ENCODE data around the gene RBM38. TPM values are rescaled to one million over a fixed set of nuclear protein-coding genes. Genes with fewer than 3 reads are reported as not detected.
A peak's percentile ranks its signal among the peaks of the same experiment; 100 is the strongest.

Gene RBM38
- total RNA-seq, 1 experiment from 2014 or later, result 50.0 TPM

DNA sequence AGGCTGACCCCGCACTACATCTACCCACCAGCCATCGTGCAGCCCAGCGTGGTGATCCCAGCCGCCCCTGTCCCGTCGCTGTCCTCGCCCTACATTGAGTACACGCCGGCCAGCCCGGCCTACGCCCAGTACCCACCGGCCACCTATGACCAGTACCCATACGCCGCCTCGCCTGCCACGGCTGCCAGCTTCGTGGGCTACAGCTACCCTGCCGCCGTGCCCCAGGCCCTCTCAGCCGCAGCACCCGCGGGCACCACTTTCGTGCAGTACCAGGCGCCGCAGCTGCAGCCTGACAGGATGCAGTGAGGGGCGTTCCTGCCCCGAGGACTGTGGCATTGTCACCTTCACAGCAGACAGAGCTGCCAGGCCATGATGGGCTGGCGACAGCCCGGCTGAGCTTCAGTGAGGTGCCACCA, 16.4 kb downstream of the RBM38 start:
- H3K36me3 ChIP-seq, result peaks cover 34% of the 10 kb centered on the region
- H3K27me3 ChIP-seq, result no peaks in the 10 kb centered on the region
- no peaks in the 10 kb centered on the region for H3K9me3 ChIP-seq
- DNase-seq, result no peak
- no peak overlapping the region for H3K4me3 ChIP-seq

DNA sequence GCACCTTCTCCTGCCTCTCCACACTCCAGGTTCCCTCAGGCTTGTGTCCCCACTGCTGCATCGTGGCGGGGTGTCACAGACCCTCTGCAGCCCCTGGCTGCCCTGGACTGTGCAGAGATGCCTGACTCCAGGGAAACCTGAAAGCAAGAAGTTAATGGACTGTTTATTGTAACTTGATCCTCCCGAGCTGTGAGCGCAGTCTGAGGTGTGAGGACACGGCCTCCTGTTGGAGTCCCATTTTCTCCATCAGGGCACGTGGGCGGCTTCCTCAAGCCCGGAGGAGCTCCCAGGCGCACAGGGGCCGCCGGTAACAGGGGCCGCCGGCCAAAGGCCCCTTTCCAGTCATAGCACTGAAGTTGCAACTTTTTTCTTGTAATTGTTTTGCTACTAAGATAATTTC, 16.9 kb downstream of the RBM38 start:
- Histone ChIP-seq H3K9me3 (no peaks in the 10 kb centered on the region), H3K36me3 (peaks cover 30% of the 10 kb centered on the region), H3K4me3 (no peak overlapping the region), H3K27me3 (no peaks in the 10 kb centered on the region)
- no peak for DNase-seq

DNA sequence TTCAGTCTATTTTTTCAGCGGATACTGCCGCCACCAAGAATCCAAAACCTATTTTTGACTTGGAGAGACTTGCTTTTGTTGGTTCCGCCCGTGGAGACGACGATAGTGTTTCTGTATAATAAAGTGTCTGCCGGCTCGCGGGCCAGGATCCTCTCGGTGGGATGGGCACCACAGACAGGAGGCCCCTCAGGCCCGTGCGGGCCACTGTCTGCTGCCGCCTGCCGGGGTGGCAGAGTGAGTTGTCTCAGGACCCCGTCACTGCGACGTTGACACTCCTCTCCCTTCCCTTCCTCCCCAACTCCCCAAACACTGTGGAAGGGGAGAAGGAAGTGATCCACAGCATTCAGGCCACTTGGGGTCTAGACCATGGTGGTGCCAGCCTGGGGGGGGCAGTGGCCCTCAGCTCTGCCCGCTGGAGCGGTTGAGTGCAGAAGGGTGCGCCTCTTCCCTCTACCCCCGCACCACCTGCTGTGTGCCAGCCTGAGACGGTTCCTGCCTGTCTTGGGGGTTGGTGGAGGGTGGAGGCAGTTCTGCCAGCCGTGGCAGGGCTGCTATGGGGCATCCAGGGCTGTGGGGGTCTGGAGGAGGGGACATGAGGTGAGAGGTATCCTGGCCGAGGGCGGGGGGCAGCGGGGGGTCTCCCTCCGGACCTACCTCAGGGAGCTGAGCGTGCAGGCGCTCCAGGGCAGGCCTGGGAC, 17.5 kb downstream of the RBM38 start:
- Histone ChIP-seq H3K27me3 (no peaks in the 10 kb centered on the region), H3K36me3 (peaks cover 28% of the 10 kb centered on the region), H3K9me3 (no peaks in the 10 kb centered on the region), H3K4me3 (no peak overlapping the region)
- no peak for DNase-seq

DNA sequence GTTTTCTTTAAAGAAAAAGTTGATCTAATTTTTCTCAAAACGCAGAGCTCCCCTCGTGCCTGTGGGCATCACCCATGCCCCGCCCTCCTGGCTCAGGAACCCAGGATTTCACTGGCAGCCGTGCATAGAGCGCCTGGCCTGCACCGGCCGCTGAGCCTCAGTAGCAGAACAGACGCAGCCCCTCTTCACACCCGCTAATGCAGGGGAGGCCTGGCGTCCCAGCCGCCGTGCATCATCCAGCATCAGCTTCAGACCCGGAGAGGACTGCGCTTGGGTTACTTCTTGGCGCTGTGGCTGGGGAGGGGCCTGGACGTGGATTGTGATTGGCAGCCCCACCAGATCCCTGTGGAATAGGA, 18.1 kb downstream of the RBM38 start:
- H3K27me3 ChIP-seq, result no peaks in the 10 kb centered on the region
- H3K36me3 ChIP-seq, result peaks cover 25% of the 10 kb centered on the region
- H3K4me3 ChIP-seq, result no peak overlapping the region
- DNase-seq, result no peak
- H3K9me3 ChIP-seq, result no peaks in the 10 kb centered on the region

DNA sequence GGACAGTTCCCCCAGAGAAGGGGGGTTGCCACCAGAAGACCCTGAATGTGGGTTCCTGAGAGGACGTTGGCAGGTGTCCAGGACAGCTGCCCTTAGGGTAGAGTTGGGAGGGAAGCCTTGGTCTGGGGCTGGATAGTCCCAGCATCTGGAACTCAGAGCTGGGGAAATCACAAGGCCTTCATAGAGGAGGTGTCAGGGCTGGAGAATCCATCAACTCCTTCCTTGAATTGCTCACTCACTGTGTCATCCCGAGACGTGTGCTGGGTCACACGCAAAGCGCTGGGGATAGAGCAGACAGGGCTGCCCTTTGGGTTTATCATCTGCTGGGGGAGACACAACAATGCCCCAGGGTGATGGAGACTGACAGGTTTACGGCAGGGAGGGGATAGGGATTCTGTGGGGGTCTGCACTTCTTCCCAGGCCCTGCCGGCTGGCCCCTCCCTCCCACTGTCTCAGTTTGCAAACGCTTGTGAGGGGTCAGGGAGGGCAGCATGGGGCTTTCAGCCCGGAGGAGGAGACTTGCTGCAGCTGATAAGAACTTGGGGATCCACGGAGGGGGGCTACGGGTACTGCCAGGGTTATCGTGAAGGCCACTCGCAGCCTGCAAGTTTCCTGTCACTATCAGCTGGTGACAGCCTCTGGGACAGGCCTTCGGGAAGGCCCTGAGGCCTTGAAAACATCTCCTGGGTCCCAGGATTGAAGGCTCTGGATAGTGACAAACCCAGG, 18.6 kb downstream of the RBM38 start:
- Histone ChIP-seq H3K4me3 (no peak overlapping the region), H3K27me3 (no peaks in the 10 kb centered on the region)

DNA sequence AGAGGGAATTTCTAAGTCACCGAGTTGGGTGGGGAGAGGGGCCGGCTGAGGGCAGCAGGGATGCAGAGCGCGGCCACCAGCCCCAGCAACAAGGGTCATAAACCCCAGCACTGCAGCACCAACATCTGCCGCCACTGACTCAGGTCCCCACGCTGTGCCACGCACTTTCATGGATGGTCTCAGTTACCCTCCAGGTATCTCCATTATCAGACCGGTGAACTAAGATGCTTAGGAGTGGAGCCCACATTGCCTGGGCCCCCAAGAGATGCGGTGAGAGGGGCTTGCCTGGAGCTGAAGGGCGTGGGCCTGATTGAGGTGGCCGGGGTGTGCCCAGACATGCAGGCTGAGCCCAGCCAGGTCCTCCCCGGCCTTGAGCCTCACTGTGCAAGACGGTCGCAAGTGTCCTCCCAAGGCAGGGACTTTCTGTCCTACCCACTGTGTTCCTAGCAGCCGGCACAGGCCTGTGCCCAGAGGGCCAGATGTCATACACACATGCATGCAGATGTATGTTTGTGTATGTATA, 19.3 kb downstream of the RBM38 start:
- Histone ChIP-seq H3K27me3 (no peaks in the 10 kb centered on the region), H3K36me3 (peaks cover 21% of the 10 kb centered on the region), H3K4me3 (no peak overlapping the region), H3K9me3 (no peaks in the 10 kb centered on the region)
- no peak for DNase-seq

More for the DNA sequence above, 18.6 kb downstream of the RBM38 start:
- Histone ChIP-seq H3K36me3 (peaks cover 21% of the 10 kb centered on the region), H3K9me3 (no peaks in the 10 kb centered on the region)
- no peak for DNase-seq

DNA sequence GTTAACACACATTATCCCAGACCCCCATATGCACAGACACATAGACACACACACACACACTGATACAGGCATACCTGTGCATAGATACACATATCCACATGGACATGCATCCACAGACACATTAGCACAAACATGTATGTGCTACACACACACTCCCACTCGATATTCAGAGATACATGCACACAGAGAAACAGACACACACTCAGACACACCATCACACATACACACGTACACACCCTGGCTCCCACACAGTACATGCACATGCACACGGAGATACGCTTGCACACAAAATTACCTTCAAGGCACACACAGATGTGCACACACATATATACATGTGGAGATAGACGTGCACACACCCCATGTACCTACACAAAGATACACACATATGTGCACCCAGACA, 19.7 kb downstream of the RBM38 start:
- H3K4me3 ChIP-seq, result no peak overlapping the region
- DNase-seq, result no peak
- H3K27me3 ChIP-seq, result no peaks in the 10 kb centered on the region
- H3K9me3 ChIP-seq, result no peaks in the 10 kb centered on the region
- peaks cover 19% of the 10 kb centered on the region for H3K36me3 ChIP-seq

DNA sequence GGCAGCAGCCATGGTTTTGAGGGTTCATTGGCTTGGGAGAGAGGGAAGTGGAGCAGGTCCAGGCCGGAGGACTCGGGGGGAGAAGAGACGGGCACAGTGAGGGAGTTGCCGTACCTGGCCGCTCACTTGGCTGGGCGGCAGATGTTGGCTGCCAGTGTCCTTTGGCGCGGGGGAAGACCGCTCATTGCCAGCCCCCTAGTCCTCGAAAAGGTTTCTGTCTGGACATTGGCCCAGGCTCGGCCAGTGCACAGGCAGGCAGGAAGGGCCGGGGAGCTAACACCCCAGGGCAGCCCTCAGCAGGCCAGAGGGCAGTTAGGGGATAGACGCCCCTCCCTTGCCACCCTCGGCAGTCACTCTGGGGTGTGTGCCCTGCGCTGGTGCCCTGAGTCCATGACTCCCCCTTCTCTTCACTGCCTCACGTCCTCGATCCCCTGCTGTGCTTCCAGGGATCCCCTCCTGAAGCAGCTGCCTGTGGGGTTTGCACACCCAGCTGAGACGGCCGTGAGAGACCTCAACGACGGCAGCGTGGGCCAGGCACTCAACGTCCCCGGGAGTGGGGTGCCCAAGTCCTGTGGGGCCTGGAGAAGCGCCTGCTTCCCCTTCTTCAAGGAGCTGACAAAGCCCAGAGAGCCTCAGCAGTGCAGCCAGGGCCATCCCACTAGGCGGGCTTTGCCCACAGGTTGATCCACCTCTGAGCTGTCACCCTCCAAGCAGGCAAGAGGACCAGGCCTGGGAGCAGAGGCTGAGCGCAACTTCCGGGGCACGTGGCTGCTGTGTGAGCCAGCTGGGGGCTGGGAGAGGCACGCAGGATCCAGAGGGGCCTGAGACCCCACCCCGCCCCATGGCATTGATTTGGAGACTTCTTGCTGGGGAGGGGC, 20.4 kb downstream of the RBM38 start:
- H3K36me3 ChIP-seq, result peaks cover 17% of the 10 kb centered on the region
- H3K27me3 ChIP-seq, result no peaks in the 10 kb centered on the region
- H3K4me3 ChIP-seq, result no peak overlapping the region
- H3K9me3 ChIP-seq, result no peaks in the 10 kb centered on the region
- no peak for DNase-seq

DNA sequence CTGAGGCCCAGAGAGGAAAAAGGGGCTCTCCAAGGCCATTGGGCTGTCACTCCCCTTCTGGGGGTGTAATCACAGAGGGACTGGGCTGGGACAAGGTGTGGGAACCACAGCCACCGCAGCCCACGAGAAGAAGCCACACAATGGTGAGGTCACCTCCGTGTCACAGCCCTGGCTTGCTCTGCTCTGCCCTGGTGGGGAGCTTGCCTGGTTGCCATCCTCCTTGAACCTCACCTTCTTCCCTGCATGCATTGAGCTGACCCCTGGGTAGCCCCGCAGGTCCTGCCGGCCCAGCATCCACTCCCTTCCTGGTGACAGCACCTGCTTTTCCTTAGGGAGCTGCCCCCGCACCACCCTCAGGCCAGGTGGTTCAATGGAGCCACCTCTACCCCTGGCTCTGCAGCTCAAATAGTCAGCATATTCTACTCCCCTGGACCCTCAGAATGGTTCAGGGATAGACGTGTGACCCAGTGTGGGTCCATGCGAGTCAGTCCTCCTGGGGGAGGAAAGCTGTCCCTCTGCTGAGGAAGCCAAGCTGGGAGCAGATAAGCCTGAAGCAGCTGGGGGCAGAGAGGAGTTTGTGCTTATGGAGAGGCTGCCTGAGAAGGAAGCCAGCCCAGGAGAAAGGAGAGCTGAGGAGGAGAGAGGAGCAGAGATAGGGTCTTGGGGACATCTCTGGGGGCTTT, 21.3 kb downstream of the RBM38 start:
- Histone ChIP-seq H3K27me3 (no peaks in the 10 kb centered on the region), H3K9me3 (no peaks in the 10 kb centered on the region), H3K4me3 (no peak overlapping the region), H3K36me3 (peaks cover 17% of the 10 kb centered on the region)
- no peak for DNase-seq

DNA sequence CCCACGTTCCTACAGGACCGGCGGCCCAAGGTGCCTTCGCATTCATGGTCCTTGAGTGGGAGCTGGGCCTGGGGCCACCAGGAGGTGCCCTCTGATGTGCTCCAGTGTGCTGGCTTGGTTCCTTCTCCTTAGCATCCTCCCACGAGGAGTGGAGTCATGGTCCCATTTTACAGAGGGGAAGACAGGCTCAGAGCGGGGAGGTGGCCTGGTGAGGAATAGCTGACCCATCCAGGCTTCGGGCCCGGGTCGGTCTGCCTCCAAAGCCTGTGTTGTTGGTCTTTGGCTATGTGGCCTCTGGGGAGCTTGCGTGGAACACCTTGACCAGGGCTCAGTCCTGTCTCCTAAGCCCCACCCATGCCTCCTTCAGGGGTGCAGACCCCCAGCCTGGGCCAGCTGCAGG, 22.8 kb downstream of the RBM38 start:
- Histone ChIP-seq H3K36me3 (peaks cover 6% of the 10 kb centered on the region), H3K9me3 (no peaks in the 10 kb centered on the region), H3K27me3 (no peaks in the 10 kb centered on the region), H3K4me3 (no peak overlapping the region)
- no peak for DNase-seq

DNA sequence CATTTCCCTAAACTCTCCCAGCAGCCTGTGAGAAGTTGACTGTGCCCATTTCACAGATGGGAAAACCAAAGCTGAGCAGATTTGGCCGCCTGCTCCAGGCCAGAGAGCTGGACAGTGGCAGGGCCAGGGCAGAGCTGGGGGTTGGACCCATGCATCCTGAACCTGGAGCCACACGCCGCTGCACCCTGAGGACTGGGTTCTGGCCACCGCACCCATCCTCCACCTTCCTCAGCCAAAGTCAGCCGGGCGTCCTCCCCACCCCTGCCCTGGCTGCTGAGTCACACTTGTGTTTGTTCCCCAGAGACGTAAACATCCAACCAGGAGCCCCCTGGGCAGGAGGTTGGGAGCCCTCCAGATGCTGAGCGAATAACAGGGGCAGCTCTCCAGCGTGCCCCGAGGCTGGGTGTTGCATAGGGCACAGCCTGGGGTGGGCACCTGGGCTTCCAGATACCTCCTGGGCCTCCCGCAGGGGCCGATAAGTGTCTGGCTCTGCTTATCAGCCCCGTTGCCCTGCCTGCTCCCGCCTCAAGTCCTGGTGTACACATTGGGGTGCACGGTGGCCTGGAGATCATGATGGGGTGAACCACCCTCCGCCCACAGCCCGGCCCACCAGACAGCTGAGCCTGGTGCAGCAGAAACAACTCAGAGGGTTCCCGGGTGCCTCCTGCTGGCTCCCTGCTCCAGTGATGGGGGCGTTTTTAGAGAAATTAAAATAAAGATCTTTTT, 23.8 kb downstream of the RBM38 start:
- Histone ChIP-seq H3K9me3 (no peaks in the 10 kb centered on the region), H3K4me3 (no peak overlapping the region), H3K36me3 (no peaks in the 10 kb centered on the region), H3K27me3 (no peaks in the 10 kb centered on the region)
- peak; percentile 79 for DNase-seq

DNA sequence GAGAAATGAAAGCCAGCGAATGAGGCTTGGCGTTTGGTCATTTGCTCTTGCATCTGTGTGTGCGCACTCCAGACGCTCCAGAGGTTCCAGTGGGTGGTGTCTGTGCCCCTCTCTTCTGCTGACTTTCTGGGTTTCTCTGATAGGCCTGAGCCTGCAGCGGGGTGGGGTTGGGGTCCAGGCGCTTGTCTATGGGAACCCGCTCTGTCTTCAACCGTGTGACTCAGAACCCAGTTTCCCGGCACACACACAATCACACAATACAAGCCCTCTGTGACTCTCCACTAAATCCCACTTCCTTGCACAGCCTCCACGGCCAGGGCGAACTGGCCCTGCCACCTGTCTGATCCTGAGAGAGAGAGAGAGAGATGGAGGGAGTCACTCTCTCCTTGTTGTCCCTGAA, 24.6 kb downstream of the RBM38 start:
- Histone ChIP-seq H3K27me3 (no peaks in the 10 kb centered on the region), H3K36me3 (no peaks in the 10 kb centered on the region), H3K9me3 (no peaks in the 10 kb centered on the region), H3K4me3 (no peak overlapping the region)
- DNase-seq, result no peak

DNA sequence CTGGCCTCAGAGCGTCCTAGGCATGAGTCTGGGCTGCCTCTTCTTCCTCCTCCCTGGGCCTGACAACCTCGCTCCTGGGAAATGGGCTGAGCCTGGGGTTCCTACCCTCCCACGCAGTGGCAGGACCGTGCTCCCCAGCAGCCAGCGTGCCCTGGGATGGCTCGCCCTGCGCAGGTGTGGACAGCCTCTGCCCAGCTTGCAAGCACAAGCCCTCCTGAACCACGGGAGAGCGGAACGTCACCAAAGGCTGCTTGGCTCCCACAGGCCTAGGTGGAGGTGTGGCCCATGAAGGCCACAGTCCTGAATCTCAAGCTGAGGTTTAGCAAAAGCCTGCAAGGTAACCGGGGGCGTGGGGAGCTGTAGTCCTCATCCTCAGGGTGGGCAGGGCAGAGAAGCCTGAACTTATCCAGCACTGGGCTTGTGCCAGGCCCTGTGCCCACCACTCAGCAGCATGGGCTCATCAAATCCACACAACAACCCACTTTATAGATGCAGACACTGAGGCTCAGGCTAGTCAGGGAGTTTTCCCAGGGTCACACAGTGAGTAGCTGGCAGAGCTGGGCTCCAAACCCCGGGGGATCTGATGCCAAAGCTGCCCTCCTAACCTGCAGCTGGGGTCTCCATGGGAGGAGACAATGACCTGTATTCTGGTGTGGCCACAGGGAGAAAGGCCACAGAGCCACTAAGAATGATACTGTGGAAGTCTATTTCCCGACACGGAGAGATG, 25.3 kb downstream of the RBM38 start:
- DNase-seq, result no peak
- H3K36me3 ChIP-seq, result no peaks in the 10 kb centered on the region
- no peaks in the 10 kb centered on the region for H3K9me3 ChIP-seq
- H3K4me3 ChIP-seq, result no peak overlapping the region
- no peaks in the 10 kb centered on the region for H3K27me3 ChIP-seq

DNA sequence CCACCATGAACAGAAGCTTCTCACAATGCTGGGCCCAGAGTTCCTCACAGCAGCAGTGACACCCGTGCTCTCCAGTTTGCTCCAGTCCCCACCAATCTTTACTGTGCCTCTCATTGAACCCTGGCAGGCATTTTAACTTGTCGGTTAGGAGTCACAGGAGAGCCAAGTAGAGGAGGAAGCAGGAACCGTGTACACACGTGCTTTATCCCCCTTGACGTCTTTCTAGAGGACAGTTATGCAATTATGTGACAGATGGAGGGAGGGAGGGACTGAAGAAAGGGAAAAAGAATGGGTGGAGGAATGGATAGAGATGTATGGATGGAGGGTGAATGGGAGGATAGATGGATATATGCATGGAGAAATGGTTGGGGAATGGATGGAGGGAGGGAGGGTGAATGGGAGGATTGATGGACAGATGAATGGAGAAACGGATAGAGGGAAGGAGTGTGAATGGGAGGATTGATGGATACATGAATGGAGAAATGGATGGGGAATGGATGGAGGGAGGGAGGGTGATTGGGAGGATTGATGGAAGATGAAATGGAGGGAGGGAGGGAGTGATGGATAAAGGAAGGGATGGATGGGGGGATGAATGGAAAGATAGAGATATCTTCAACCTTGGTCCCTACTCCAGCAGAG, 26.0 kb downstream of the RBM38 start:
- H3K4me3 ChIP-seq, result no peak overlapping the region
- H3K27me3 ChIP-seq, result no peaks in the 10 kb centered on the region
- DNase-seq, result no peak
- no peaks in the 10 kb centered on the region for H3K36me3 ChIP-seq
- no peaks in the 10 kb centered on the region for H3K9me3 ChIP-seq
